AG09319 (cell line): ENCODE measurements around the gene RGMA.
"Not testable (repeated sequence)": the region's sequence is repeated elsewhere in the genome, so short reads cannot be mapped to it uniquely, and the experiment has no call there.

Experiments
- DNase-seq: peaks from one replicate; pipeline ENCODE4 v3.0.0-alpha.2; 2010; ENCODE audit warnings: low read depth; ENCODE audit errors: extremely low read depth
- TF ChIP-seq, protein P1 (sequence below): IDR thresholded peaks from 2 replicates; pipeline ENCODE4 v1.5.1; 2011; ENCODE audit warnings: low read depth, mild to moderate bottlenecking, inconsistent platforms, low read length, moderate library complexity

RGMA gene

GRCh38 chr15:93066834-93067648 is 22.0 kb downstream of the RGMA start:
- TF ChIP-seq, protein P1, sequence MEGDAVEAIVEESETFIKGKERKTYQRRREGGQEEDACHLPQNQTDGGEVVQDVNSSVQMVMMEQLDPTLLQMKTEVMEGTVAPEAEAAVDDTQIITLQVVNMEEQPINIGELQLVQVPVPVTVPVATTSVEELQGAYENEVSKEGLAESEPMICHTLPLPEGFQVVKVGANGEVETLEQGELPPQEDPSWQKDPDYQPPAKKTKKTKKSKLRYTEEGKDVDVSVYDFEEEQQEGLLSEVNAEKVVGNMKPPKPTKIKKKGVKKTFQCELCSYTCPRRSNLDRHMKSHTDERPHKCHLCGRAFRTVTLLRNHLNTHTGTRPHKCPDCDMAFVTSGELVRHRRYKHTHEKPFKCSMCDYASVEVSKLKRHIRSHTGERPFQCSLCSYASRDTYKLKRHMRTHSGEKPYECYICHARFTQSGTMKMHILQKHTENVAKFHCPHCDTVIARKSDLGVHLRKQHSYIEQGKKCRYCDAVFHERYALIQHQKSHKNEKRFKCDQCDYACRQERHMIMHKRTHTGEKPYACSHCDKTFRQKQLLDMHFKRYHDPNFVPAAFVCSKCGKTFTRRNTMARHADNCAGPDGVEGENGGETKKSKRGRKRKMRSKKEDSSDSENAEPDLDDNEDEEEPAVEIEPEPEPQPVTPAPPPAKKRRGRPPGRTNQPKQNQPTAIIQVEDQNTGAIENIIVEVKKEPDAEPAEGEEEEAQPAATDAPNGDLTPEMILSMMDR = no peak
- no peak for DNase-seq

- no peak for DNase-seq
- TF ChIP-seq, protein P1 = no peak
These were observed 22.8 kb downstream of the RGMA start for GRCh38 chr15:93066224-93066681.

DNA sequence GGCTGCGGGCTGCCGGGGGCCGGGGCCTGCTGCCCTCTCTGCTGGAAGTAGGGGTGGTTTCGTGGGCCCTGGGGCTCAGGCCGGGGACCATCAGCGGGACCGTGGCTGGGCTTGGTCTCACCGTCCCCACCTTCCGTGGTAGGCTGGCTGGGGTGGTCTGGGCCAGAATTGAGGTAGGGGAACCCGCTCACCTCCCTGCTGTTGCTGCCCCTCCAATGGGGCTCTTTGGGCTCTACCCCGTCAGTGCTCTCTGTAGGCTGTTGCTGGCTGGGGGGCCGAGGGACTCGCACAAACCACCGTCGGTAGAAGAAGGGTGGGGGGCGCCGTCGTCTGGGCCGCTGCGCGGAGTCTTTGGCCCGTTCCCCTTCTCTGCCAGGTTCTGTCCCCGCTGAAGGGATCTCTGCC is 23.4 kb downstream of the RGMA start:
- DNase-seq = no peak
- TF ChIP-seq, protein P1 = no peak

DNA sequence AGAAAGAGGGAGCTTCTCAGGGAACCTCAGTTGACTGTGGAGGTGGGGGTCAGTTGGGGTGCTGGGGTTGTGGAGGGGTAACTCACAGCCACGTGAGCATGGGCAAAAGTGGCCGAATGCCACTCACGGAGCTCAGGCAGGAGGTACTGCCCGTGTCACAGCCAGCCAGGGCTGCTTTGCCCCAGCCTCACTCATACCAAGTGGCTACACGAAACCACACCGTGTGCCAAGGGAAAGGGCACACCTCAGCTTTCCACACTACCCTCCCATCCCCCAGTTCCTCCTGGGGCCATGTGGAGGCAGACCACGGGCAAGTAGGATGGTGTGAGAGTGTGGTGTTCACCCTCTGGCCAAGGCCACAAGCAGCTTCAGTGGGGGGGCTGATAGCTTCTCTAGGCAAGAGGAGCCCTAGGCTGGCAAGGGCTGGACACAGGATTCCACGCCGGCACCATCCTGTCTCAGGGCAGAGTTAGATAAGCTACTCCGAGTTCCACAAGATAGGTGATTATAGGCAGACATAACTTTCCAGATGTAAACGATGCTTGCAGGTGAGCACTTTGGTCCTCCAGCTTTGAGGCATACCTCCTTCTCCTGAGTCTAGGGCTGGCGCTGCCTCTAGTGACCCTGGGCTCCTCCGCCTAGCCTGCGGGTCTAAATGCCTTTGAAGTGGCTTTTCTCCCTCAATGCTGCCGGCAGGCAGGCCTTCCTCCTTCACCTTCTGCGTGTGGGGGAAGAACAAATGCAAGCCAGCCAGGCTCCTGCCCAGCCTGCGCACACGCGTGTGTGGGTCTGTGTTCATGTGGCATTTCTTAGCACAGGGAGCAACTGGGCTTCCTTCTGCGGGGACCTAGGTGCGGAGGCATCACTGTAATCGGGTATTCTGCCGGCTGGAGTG is 25.0 kb downstream of the RGMA start:
- no peak for DNase-seq
- TF ChIP-seq, protein P1 = no peak

GRCh38 chr15:93063262-93063671 is 25.7 kb downstream of the RGMA start:
- TF ChIP-seq, protein P1 = no peak
- no peak for DNase-seq

DNA sequence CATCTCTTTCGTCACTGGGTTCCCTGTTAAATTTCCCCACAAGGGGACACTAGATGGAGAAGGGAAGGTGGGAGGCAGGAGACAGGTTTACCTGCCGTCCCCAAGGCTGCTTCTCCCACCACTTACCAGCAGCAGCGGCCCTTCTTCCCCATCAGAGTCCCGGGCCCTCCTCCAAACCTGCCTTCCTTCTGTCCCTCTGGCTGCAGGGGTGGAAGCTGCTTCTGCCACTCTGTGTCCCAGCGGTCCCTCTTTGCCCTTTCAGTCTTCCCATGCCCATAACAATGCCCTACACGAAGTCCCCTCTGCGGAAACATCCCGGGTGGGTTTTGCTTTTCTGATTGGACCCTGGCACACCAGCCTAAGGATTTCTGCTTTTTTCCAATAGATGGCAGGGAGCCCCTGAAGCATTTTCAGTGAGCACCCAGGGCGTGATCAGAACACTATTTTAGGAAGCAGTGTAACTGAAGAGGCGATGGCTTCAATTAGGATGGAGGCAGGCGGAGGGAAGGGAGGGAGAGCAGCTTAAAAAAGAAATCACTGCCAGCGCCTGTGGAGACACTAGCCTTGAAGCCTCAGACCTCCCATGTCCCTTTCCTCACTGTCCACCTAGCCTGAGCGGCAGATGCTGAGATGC is 26.3 kb downstream of the RGMA start:
- DNase-seq = not testable (repeated sequence)

DNA sequence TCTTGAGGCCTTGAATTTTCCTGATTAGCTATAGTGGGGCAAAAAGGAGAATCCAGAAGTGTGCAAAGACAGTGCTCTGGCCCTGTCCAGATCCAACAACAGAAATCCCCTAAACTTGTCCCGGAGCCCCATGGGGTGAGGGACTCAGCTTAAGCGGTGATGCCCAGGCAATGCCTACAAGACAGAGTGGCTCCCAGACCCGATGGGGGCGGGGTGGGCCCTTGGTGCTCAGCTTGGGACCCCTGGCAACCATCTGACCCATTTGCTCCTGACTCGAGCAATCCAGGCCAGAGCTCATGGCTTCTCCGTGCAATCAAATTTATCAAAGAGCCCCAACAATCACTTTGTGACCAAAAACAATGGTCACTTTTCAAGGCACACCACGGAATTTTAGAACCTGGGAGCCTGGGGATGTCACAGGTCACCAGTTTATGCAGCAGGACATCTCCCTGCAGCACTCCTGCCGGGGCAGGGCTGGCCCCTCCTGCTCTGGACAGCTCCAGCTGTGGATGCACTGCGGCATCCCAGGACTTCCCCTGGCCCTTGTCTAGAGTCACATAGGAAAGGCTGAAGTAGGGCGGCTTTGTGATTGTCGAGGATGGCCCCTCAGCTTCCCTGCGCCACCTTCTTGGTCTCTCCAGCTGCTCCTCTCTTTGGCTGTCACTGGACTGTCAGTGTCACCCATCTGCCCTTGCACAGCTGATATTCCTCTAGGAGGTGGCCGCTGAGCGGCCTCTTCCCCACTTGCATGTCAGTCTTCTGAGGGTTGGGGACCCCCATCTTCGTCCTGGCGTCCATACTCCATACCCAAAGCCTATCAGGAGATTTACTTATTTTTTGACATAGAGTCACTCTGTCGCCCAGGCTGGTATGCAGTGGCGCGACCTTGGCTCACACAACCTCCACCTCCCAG is 28.4 kb downstream of the RGMA start:
- TF ChIP-seq, protein P1 = no peak
- DNase-seq = no peak
